Measurements from ENCODE around the gene MAML3. TPM values are rescaled to one million over a fixed set of nuclear protein-coding genes. Genes with fewer than 3 reads are reported as not detected.

The MAML3 gene
- total RNA-seq, 1 experiment from 2014 or later = 12.1 TPM

DNA sequence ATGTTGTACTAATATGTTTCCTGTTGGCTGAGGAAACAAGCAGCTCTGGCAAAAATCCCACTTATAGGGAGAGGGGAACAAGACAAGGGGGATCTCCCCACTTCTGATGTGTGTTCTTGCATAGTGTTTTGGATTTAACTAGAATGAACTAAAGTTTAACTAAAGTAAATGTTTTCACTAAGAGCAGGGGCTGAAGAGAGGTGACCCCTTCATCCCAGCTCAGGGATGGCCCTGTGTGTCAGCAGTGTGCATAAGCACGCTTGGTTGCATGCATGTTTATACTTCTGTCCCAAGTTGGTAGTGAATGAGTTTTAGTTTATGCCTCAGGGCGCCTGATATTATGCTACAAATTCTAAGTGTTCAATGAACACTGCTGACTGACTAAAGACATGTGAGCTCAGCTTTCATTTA, 319.0 kb downstream of the MAML3 start:
- no peak for DNase-seq

DNA sequence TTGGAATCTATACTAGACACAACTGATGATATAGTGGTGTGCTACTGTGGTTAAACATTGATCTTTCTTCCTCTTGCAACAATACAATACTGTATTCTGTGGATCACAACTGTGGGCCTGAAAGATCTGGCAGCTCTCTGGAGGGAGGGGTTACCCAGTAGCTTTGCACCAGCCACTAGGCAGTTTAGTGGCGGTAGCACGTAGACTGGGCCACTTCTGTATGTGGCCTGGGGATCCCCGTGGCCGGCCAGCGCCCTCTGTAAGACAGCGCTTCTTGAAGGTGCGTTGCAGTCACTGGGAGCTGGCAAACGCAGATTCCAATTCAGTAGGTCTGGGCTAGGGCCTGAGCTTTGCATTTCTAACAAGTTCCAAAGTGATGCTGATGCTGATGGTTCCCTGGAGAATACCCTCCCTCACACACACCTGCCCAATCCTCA, 319.7 kb downstream of the MAML3 start:
- no peak for TF ChIP-seq CTCF (IDR thresholded peaks at IDR 0.05; ENCODE audit: insufficient read depth in 1 of 2, low read depth in 1 of 2, low read length in 1 of 2, severe bottlenecking in 1 of 2, unreplicated experiment in 1 of 2)
- Mint-ChIP-seq H3K4me3 (ENCODE audit: unreplicated experiment) (no peak overlapping the region), H3K9me3 (ENCODE audit: unreplicated experiment) (no peaks in the 10 kb centered on the region), H3K27me3 (ENCODE audit: insufficient read depth, unreplicated experiment) (no peaks in the 10 kb centered on the region), H3K36me3 (ENCODE audit: insufficient read depth, unreplicated experiment) (peaks cover 5% of the 10 kb centered on the region), H3K27ac (ENCODE audit: unreplicated experiment) (no peak overlapping the region), H3K4me1 (ENCODE audit: low read depth, unreplicated experiment) (peaks cover 6% of the 10 kb centered on the region)
- BruUV-seq (replicated peaks) = no TSS peak
- Histone ChIP-seq H3K27me3 (replicated peaks; ENCODE audit: control insufficient read depth, insufficient read depth, low read length) (no peaks in the 10 kb centered on the region), H3K4me1 (no peaks in the 10 kb centered on the region), H3K9me3 (no peaks in the 10 kb centered on the region), H3K36me3 (ENCODE audit: control insufficient read depth, insufficient read depth, low read length) (no peaks in the 10 kb centered on the region), H3K4me3 (ENCODE audit: low read depth, low read length) (no peak overlapping the region)
- no peak for DNase-seq
- CTCF ChIA-PET = no interaction called here
- intact Hi-C loops (cut with micrococcal nuclease; ENCODE audit: unreplicated experiment) = no loop called here
- POLR2A ChIA-PET = no interaction called here

More for the DNA sequence above, 319.0 kb downstream of the MAML3 start:
- no peaks in the 10 kb centered on the region for H3K9me3 Mint-ChIP-seq (ENCODE audit: unreplicated experiment)
- H3K4me3 ChIP-seq (ENCODE audit: low read depth, low read length) = no peak overlapping the region
- H3K4me1 ChIP-seq = no peaks in the 10 kb centered on the region
- no TSS peak for BruUV-seq (replicated peaks)
- intact Hi-C loops (cut with micrococcal nuclease; ENCODE audit: unreplicated experiment) = no loop called here
- H3K36me3 Mint-ChIP-seq (ENCODE audit: insufficient read depth, unreplicated experiment) = peaks cover 12% of the 10 kb centered on the region
- no peak overlapping the region for H3K4me3 Mint-ChIP-seq (ENCODE audit: unreplicated experiment)
- no peaks in the 10 kb centered on the region for H3K9me3 ChIP-seq
- no peak for TF ChIP-seq CTCF (IDR thresholded peaks at IDR 0.05; ENCODE audit: insufficient read depth in 1 of 2, low read depth in 1 of 2, low read length in 1 of 2, severe bottlenecking in 1 of 2, unreplicated experiment in 1 of 2)
- H3K27me3 ChIP-seq (replicated peaks; ENCODE audit: control insufficient read depth, insufficient read depth, low read length) = no peaks in the 10 kb centered on the region
- H3K36me3 ChIP-seq (ENCODE audit: control insufficient read depth, insufficient read depth, low read length) = no peaks in the 10 kb centered on the region
- no peaks in the 10 kb centered on the region for H3K27me3 Mint-ChIP-seq (ENCODE audit: insufficient read depth, unreplicated experiment)
- H3K27ac Mint-ChIP-seq (ENCODE audit: unreplicated experiment) = no peak overlapping the region
- ChIA-PET POLR2A (no interaction called here), CTCF (no interaction called here)
- peaks cover 8% of the 10 kb centered on the region for H3K4me1 Mint-ChIP-seq (ENCODE audit: low read depth, unreplicated experiment)

DNA sequence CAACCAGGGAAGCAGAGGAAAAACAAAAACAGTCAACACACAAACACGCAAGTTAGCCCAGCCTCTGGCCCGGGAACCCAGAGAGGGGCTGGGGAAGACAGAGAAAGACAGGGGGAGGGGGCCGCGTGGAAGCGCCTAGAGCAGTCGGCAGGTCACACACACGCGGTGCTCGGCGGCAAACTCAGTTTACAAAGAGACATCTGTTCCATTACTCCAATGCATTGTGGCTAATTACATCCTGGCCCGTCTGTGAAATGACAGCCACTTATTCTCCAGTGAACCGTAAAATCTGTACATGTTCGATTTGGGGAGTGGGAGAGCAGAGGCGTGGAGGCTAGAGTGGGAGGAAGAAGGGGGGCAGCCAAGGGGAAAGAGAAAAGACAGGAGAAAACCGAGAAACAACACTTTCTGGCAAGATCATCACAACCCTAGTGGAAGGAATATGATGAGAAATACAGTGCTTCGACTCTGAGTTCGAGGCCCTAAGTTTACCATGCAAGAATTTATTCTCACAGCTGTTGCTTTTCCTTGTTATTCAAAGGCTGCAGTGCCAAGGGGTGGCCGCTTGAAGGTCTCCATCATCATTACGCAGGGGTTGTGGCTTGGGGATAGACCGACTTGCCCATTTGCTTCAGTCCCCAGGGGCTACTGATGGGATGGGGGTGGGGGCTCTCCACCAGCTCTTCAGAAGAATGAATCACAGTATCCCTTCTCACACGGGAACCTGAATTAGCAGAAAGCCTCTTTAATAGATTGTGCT, 320.7 kb downstream of the MAML3 start:
- Mint-ChIP-seq H3K4me1 (ENCODE audit: low read depth, unreplicated experiment) (peaks cover 6% of the 10 kb centered on the region), H3K9me3 (ENCODE audit: unreplicated experiment) (no peaks in the 10 kb centered on the region), H3K36me3 (ENCODE audit: insufficient read depth, unreplicated experiment) (no peaks in the 10 kb centered on the region), H3K4me3 (ENCODE audit: unreplicated experiment) (no peak overlapping the region), H3K27me3 (ENCODE audit: insufficient read depth, unreplicated experiment) (no peaks in the 10 kb centered on the region), H3K27ac (ENCODE audit: unreplicated experiment) (peak overlapping the region; percentile 62)
- ChIA-PET CTCF (no interaction called here), POLR2A (no interaction called here)
- no peaks in the 10 kb centered on the region for H3K9me3 ChIP-seq
- no peaks in the 10 kb centered on the region for H3K36me3 ChIP-seq (ENCODE audit: control insufficient read depth, insufficient read depth, low read length)
- TF ChIP-seq CTCF (IDR thresholded peaks at IDR 0.05; ENCODE audit: insufficient read depth in 1 of 2, low read depth in 1 of 2, low read length in 1 of 2, severe bottlenecking in 1 of 2, unreplicated experiment in 1 of 2) = no peak
- no TSS peak for BruUV-seq (replicated peaks)
- intact Hi-C loops (cut with micrococcal nuclease; ENCODE audit: unreplicated experiment) = no loop called here
- H3K4me1 ChIP-seq = no peaks in the 10 kb centered on the region
- no peak for DNase-seq
- no peak overlapping the region for H3K4me3 ChIP-seq (ENCODE audit: low read depth, low read length)
- H3K27me3 ChIP-seq (replicated peaks; ENCODE audit: control insufficient read depth, insufficient read depth, low read length) = no peaks in the 10 kb centered on the region

All from Caco-2 (cell line).